ENCODE measurements around the gene ADD3. TPM values are rescaled to one million over a fixed set of nuclear protein-coding genes. Genes with fewer than 3 reads are reported as not detected.
"Not testable (repeated sequence)": the region's sequence is repeated elsewhere in the genome, so short reads cannot be mapped to it uniquely, and the experiment has no call there.

The ADD3 gene
- total RNA-seq, 1 donor from 2014 or later, result 43.8 TPM

DNA sequence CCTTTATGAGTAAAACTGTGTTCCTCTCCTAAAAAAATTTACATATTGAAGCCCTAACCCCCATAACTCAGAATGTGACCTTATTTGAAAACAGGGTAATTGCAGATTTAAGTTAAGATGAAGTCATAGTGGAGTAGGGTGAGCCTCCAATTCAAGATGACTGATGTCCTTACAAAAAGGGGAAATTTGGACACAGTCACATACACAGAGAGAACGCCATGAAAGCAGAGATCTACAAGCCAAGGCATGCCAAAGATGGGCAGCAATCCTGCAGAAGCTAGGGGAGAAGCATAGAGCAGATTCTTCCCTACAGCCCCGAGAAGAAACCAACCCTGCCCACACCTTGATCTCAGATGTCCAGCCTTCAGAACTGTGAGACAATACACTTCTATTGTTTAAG lies 23.8 kb upstream of the ADD3 start:
- no peak for DNase-seq (ENCODE audit: low read depth)
- TF ChIP-seq, protein P1, sequence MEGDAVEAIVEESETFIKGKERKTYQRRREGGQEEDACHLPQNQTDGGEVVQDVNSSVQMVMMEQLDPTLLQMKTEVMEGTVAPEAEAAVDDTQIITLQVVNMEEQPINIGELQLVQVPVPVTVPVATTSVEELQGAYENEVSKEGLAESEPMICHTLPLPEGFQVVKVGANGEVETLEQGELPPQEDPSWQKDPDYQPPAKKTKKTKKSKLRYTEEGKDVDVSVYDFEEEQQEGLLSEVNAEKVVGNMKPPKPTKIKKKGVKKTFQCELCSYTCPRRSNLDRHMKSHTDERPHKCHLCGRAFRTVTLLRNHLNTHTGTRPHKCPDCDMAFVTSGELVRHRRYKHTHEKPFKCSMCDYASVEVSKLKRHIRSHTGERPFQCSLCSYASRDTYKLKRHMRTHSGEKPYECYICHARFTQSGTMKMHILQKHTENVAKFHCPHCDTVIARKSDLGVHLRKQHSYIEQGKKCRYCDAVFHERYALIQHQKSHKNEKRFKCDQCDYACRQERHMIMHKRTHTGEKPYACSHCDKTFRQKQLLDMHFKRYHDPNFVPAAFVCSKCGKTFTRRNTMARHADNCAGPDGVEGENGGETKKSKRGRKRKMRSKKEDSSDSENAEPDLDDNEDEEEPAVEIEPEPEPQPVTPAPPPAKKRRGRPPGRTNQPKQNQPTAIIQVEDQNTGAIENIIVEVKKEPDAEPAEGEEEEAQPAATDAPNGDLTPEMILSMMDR (conservative IDR thresholded peaks at IDR 0.05; ENCODE audit: low read depth, low read length), result no peak
- no peak overlapping the region for H3K4me3 ChIP-seq (ENCODE audit: low read depth, low read length)

GRCh38 chr10:109985768-109986167 lies 22.0 kb upstream of the ADD3 start:
- not testable (repeated sequence) for H3K4me3 ChIP-seq (ENCODE audit: low read depth, low read length)

GRCh38 chr10:109987452-109988211 lies 20.2 kb upstream of the ADD3 start:
- TF ChIP-seq, protein P1 (conservative IDR thresholded peaks at IDR 0.05; ENCODE audit: low read depth, low read length), result no peak
- no peak overlapping the region for H3K4me3 ChIP-seq (ENCODE audit: low read depth, low read length)
- no peak for DNase-seq (ENCODE audit: low read depth)

More at GRCh38 chr10:109985768-109986167, 22.0 kb upstream of the ADD3 start:
- DNase-seq (ENCODE audit: low read depth), result not testable (repeated sequence)

DNA sequence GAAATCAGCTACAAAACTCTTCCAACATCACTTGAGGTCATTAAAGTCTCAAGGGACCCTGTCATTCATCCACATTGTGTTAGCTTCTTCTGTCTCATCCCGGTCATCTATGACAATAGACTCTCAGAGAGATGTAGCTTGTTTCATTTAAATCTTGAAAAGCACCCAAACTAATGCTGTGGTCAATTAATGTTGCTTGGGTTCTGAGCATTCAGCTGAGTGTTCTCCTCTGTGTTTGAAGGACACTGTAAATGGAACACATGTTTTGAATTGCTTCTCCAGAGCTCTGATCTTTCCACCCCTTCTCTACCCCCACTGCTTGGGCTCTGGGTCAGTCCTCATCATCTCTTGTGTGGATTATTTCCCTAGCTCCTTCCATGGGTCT lies 19.6 kb upstream of the ADD3 start:
- H3K4me3 ChIP-seq (ENCODE audit: low read depth, low read length), result no peak overlapping the region
- TF ChIP-seq, protein P1 (conservative IDR thresholded peaks at IDR 0.05; ENCODE audit: low read depth, low read length), result no peak
- DNase-seq (ENCODE audit: low read depth), result no peak

DNA sequence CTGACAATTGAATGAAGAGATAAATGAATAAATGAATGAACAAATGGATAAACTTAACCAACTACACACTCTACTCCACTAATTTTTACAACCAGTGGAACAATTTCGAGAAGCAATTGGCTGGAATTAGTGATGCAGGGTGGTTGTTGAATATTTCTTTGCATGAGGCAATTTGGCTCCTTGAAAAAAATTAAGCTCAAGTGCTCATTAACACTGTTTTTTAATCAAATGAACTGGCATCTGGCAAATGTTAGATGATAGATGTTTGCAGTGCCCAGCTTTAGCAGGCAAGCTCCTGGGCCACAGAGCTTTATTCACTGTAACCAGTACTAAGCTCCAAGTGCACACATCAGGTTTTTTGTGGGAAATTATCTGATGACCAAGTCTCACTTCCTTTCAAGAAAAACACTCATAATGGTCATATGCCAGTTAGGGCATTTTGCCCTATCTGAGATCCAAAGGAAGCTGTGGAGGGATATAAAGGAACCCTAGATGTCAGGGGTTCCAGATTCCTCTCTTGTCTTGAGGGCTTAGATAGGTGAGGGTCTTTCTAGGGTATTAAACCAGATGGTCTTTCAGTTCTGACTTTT lies 16.4 kb upstream of the ADD3 start:
- DNase-seq (ENCODE audit: low read depth), result no peak
- no peak overlapping the region for H3K4me3 ChIP-seq (ENCODE audit: low read depth, low read length)
- TF ChIP-seq, protein P1 (conservative IDR thresholded peaks at IDR 0.05; ENCODE audit: low read depth, low read length), result no peak

- H3K4me3 ChIP-seq (ENCODE audit: low read depth, low read length), result no peak overlapping the region
- no peak for DNase-seq (ENCODE audit: low read depth)
- TF ChIP-seq, protein P1 (conservative IDR thresholded peaks at IDR 0.05; ENCODE audit: low read depth, low read length), result no peak
These were observed 15.3 kb upstream of the ADD3 start for GRCh38 chr10:109992485-109992884.

DNA sequence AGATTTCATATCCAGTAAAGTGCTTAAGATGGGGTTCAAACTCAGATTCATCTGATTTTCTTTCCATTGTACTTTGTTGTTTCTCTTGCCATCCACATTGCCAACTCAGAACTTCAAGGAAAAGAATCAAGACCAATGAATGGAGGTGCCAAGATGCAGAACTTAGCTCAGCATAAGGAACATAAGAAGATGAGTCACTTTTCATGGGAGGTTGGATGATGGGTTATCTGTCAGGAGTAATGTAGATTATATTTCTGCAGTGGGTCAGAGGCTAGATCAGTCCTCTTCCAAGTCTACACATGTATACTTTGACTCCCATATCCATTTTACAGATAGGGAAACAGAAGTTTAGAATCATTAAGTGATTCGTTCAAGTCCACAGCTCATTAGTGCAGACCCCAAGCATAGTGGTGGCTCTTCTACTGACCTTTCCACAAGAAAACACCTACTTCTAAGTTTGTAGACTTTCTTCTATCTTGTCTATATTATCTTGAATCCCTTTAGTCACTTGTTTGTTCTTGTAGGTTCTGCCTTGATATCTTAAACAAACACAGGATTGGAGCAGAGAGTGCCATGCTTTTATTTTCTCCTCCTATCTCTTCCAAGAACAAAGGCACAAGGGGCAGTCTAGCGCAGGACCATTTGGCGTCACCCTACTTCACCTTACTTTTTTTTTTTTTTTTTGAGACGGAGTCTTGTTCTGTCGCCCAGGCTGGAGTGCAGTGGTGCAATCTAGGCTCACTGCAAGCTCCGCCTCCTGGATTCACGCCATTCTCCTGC lies 14.0 kb upstream of the ADD3 start:
- no peak overlapping the region for H3K4me3 ChIP-seq (ENCODE audit: low read depth, low read length)
- DNase-seq (ENCODE audit: low read depth), result no peak
- TF ChIP-seq, protein P1 (conservative IDR thresholded peaks at IDR 0.05; ENCODE audit: low read depth, low read length), result no peak

All from epithelial cell of proximal tubule (primary cell).